HEK293 (cell line): ENCODE measurements around the gene RAB11A.
A peak's percentile ranks its signal among the peaks of the same experiment; 100 is the strongest.

Source experiments
- BCL11A ChIP-seq: fragments of 450-650 bp; formaldehyde crosslinking; IDR thresholded peaks from 2 replicates; pipeline ENCODE4 v1.5.1; 2016; ENCODE audit warnings: low read depth, missing biosample characterization, missing genetic modification characterization
- GLI2 ChIP-seq: fragments of 450-650 bp; formaldehyde crosslinking; IDR thresholded peaks from 2 replicates; pipeline ENCODE4; 2017; ENCODE audit warnings: missing biosample characterization, missing genetic modification characterization, low read depth, borderline replicate concordance
- REPIN1 ChIP-seq: fragments of 450-650 bp; formaldehyde crosslinking; IDR thresholded peaks from 2 replicates; pipeline ENCODE4 v1.5.1; 2017; ENCODE audit warnings: missing biosample characterization, missing genetic modification characterization, low read depth
- SETDB1 ChIP-seq: IDR thresholded peaks from one replicate; pipeline ENCODE4 v1.6.1; 2017; ENCODE audit warnings: mild to moderate bottlenecking, low read length, moderate library complexity, mixed read lengths; ENCODE audit not compliant: insufficient read length
- SP2 ChIP-seq: fragments of 450-650 bp; formaldehyde crosslinking; IDR thresholded peaks from 2 replicates; pipeline ENCODE4 v1.5.1; 2016; ENCODE audit warnings: missing biosample characterization, missing genetic modification characterization
- ZBTB21 ChIP-seq: fragments of 450-650 bp; formaldehyde crosslinking; IDR thresholded peaks from 2 replicates; pipeline ENCODE4 v1.5.1; 2017; ENCODE audit warnings: missing biosample characterization, missing genetic modification characterization
- ZFP37 ChIP-seq: fragments of 450-650 bp; formaldehyde crosslinking; IDR thresholded peaks from 2 replicates; pipeline ENCODE4 v1.5.1; 2016; ENCODE audit warnings: missing biosample characterization, missing genetic modification characterization
- ZIC2 ChIP-seq: fragments of 450-650 bp; formaldehyde crosslinking; IDR thresholded peaks from 2 replicates; pipeline ENCODE4 v1.5.1; 2016; ENCODE audit warnings: missing biosample characterization, missing genetic modification characterization
- ZNF114 ChIP-seq: fragments of 450-650 bp; formaldehyde crosslinking; IDR thresholded peaks from 2 replicates; pipeline ENCODE4 v1.5.0; 2017; ENCODE audit warnings: missing biosample characterization, missing genetic modification characterization
- ZNF140 ChIP-seq: fragments of 450-650 bp; formaldehyde crosslinking; IDR thresholded peaks from 2 replicates; pipeline ENCODE4 v1.5.1; 2016; ENCODE audit warnings: missing biosample characterization, missing genetic modification characterization
- ZNF19 ChIP-seq: fragments of 450-650 bp; formaldehyde crosslinking; IDR thresholded peaks from 2 replicates; pipeline ENCODE4; 2016; ENCODE audit warnings: missing biosample characterization, missing genetic modification characterization, low read depth
- ZNF248 ChIP-seq: fragments of 450-650 bp; formaldehyde crosslinking; IDR thresholded peaks from 2 replicates; pipeline ENCODE4 v1.5.1; 2017; ENCODE audit warnings: missing biosample characterization, missing genetic modification characterization
- ZNF266 ChIP-seq: fragments of 450-650 bp; formaldehyde crosslinking; IDR thresholded peaks from 2 replicates; pipeline ENCODE4 v1.5.1; 2016; ENCODE audit warnings: missing biosample characterization, missing genetic modification characterization, low read depth
- ZNF302 ChIP-seq: fragments of 450-650 bp; formaldehyde crosslinking; IDR thresholded peaks from 2 replicates; pipeline ENCODE4 v1.5.1; 2016; ENCODE audit warnings: missing biosample characterization, missing genetic modification characterization, low read depth
- ZNF518A ChIP-seq: fragments of 450-650 bp; formaldehyde crosslinking; conservative IDR thresholded peaks from 2 replicates; pipeline ENCODE4 v1.5.1; 2016; ENCODE audit warnings: low read depth, missing biosample characterization, missing genetic modification characterization
- ZNF548 ChIP-seq: fragments of 450-650 bp; formaldehyde crosslinking; IDR thresholded peaks from 2 replicates; pipeline ENCODE4 v1.5.1; 2016; ENCODE audit warnings: missing biosample characterization, missing genetic modification characterization
- ZNF610 ChIP-seq: fragments of 450-650 bp; formaldehyde crosslinking; IDR thresholded peaks from 2 replicates; pipeline ENCODE4 v1.5.1; 2016; ENCODE audit warnings: missing biosample characterization, missing genetic modification characterization, borderline replicate concordance
- ZNF660 ChIP-seq: fragments of 450-650 bp; IDR thresholded peaks from 2 replicates; pipeline ENCODE4 v1.5.1; 2018; ENCODE audit warnings: missing biosample characterization, mild to moderate bottlenecking, missing genetic modification characterization
- ZNF670 ChIP-seq: fragments of 450-650 bp; formaldehyde crosslinking; IDR thresholded peaks from 2 replicates; pipeline ENCODE4 v1.5.1; 2016; ENCODE audit warnings: missing biosample characterization, missing genetic modification characterization, low read depth
- ZSCAN4 ChIP-seq: fragments of 450-650 bp; formaldehyde crosslinking; IDR thresholded peaks from 2 replicates; pipeline ENCODE4 v1.5.1; 2017; ENCODE audit warnings: missing biosample characterization, missing genetic modification characterization
- TF ChIP-seq, protein P1 (sequence below): fragments of 450-650 bp; formaldehyde crosslinking; IDR thresholded peaks from 2 replicates; pipeline ENCODE4 v1.5.1; 2016; ENCODE audit warnings: missing biosample characterization, missing genetic modification characterization
- TF ChIP-seq, protein P2 (sequence below): fragments of 450-650 bp; formaldehyde crosslinking; IDR thresholded peaks from 2 replicates; pipeline ENCODE4 v1.5.1; 2016; ENCODE audit warnings: missing biosample characterization, missing genetic modification characterization
- TF ChIP-seq, protein P3 (sequence below): fragments of 450-650 bp; formaldehyde crosslinking; IDR thresholded peaks from 2 replicates; pipeline ENCODE4 v1.5.1; 2016; ENCODE audit warnings: missing biosample characterization, missing genetic modification characterization
- TF ChIP-seq, protein P4 (sequence below): fragments of 450-650 bp; formaldehyde crosslinking; IDR thresholded peaks from 2 replicates; pipeline ENCODE4 v1.5.1; 2017; ENCODE audit warnings: missing biosample characterization, missing genetic modification characterization
- TF ChIP-seq, protein P5 (sequence below): fragments of 450-650 bp; formaldehyde crosslinking; IDR thresholded peaks from 2 replicates; pipeline ENCODE4 v1.5.1; 2017; ENCODE audit warnings: missing biosample characterization, missing genetic modification characterization

RAB11A gene

DNA sequence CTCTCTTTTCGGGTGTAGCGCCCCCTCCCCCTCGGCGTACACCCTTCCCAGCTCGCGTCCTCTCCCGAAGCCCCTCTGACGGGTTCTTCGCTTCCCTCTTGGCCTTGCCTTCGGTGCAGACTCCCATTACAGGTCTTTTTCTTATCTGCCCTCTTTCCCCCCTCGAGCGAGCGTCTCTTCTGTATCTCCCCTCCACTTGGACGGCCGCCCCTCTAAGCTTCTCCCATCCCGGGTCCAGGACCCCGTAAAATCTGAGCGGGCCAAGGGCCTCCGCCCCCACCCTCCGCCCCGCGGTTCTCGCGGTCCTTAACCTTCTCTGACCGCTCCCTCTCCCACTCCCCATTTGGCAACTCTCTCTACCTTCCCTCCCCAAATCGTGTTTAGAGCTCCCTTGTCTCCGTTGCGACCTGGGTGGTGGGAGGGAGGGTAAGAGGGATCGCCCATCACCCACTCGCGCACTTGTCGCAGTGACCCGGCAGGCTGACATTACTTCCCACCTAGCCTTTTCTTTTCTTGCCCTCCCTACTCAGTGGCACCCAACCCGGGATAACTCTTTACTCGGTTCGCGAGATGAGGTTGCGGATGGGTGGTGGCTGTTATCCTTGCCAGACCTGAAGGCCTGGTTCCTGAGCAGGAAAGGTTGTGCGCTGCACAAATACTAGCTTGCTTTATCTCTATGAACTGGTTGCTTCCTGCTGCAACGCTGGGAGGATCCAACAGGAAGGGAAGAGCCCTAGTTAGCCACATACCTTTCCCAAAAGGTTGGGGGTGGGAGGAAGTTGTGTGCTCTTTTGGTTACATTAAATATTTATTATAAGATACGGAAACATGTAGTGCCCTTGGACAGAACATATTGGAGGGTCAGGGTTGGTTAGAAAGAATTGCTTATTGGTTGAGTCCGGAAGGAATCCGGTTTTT is 922 bp downstream of the RAB11A start (continued):
- TF ChIP-seq ZNF518A (tag by site-specific recombination), result no peak
- peak; percentile 22; the same call in 1 of the 2 replicates for TF ChIP-seq ZNF610 (tag by site-specific recombination)
- TF ChIP-seq, protein P1, sequence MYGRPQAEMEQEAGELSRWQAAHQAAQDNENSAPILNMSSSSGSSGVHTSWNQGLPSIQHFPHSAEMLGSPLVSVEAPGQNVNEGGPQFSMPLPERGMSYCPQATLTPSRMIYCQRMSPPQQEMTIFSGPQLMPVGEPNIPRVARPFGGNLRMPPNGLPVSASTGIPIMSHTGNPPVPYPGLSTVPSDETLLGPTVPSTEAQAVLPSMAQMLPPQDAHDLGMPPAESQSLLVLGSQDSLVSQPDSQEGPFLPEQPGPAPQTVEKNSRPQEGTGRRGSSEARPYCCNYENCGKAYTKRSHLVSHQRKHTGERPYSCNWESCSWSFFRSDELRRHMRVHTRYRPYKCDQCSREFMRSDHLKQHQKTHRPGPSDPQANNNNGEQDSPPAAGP (tag by site-specific recombination), result 0 out of 2 replicates have a peak, but pooled peaks have one; percentile 24
- no peak for TF ChIP-seq ZNF140 (tag by site-specific recombination)
- no peak for TF ChIP-seq REPIN1 (tag by site-specific recombination)
- TF ChIP-seq ZNF248, result no peak
- TF ChIP-seq, protein P2, sequence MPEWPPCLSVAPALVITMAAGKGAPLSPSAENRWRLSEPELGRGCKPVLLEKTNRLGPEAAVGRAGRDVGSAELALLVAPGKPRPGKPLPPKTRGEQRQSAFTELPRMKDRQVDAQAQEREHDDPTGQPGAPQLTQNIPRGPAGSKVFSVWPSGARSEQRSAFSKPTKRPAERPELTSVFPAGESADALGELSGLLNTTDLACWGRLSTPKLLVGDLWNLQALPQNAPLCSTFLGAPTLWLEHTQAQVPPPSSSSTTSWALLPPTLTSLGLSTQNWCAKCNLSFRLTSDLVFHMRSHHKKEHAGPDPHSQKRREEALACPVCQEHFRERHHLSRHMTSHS (tag by site-specific recombination), result no peak
- no peak for TF ChIP-seq ZSCAN4
- no peak for TF ChIP-seq ZNF548 (tag by site-specific recombination)
- no peak for TF ChIP-seq ZFP37 (tag by site-specific recombination)
- TF ChIP-seq ZNF114 (tag by site-specific recombination), result no peak
- no peak for TF ChIP-seq GLI2 (tag by site-specific recombination)
- TF ChIP-seq ZBTB21 (tag by site-specific recombination), result no peak
- TF ChIP-seq ZNF266 (tag by site-specific recombination), result no peak
- TF ChIP-seq, protein P3, sequence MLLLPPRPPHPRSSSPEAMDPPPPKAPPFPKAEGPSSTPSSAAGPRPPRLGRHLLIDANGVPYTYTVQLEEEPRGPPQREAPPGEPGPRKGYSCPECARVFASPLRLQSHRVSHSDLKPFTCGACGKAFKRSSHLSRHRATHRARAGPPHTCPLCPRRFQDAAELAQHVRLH (tag by site-specific recombination), result no peak; the same call in 1 of the 2 replicates
- no peak for TF ChIP-seq ZIC2 (tag by site-specific recombination)
- TF ChIP-seq, protein P4, sequence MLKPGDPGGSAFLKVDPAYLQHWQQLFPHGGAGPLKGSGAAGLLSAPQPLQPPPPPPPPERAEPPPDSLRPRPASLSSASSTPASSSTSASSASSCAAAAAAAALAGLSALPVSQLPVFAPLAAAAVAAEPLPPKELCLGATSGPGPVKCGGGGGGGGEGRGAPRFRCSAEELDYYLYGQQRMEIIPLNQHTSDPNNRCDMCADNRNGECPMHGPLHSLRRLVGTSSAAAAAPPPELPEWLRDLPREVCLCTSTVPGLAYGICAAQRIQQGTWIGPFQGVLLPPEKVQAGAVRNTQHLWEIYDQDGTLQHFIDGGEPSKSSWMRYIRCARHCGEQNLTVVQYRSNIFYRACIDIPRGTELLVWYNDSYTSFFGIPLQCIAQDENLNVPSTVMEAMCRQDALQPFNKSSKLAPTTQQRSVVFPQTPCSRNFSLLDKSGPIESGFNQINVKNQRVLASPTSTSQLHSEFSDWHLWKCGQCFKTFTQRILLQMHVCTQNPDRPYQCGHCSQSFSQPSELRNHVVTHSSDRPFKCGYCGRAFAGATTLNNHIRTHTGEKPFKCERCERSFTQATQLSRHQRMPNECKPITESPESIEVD, result no peak; the same call in 1 of the 2 replicates
- TF ChIP-seq ZNF302 (tag by site-specific recombination), result no peak
- peak; percentile 55 for TF ChIP-seq SP2 (tag by site-specific recombination)
- TF ChIP-seq, protein P5, sequence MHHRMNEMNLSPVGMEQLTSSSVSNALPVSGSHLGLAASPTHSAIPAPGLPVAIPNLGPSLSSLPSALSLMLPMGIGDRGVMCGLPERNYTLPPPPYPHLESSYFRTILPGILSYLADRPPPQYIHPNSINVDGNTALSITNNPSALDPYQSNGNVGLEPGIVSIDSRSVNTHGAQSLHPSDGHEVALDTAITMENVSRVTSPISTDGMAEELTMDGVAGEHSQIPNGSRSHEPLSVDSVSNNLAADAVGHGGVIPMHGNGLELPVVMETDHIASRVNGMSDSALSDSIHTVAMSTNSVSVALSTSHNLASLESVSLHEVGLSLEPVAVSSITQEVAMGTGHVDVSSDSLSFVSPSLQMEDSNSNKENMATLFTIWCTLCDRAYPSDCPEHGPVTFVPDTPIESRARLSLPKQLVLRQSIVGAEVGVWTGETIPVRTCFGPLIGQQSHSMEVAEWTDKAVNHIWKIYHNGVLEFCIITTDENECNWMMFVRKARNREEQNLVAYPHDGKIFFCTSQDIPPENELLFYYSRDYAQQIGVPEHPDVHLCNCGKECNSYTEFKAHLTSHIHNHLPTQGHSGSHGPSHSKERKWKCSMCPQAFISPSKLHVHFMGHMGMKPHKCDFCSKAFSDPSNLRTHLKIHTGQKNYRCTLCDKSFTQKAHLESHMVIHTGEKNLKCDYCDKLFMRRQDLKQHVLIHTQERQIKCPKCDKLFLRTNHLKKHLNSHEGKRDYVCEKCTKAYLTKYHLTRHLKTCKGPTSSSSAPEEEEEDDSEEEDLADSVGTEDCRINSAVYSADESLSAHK, result no peak
- TF ChIP-seq SETDB1, result no peak
- no peak for TF ChIP-seq ZNF670
- no peak for TF ChIP-seq ZNF660 (tag by site-specific recombination)
- no peak for TF ChIP-seq ZNF19 (tag by site-specific recombination)
- no peak for TF ChIP-seq BCL11A
